Activated CD8-positive, alpha-beta memory T cell treated with anti-CD3 and anti-CD28 coated beads for 48 hours (primary cell): Measurements from ENCODE around the gene MCM3AP.
A peak's percentile ranks its signal among the peaks of the same experiment; 100 is the strongest.

ENCODE experiments used
- DNase-seq, 3 experiments: peaks; one replicate each; pipeline ENCODE4 v3.0.0-alpha.2; 2020; ENCODE audit warnings: low read depth in 2 of 3, low spot score in 2 of 3

Gene MCM3AP

GRCh38 chr21:46274797-46275390, 10.5 kb downstream of the MCM3AP start:
- DNase-seq, result no peak

GRCh38 chr21:46273341-46273740, 12.1 kb downstream of the MCM3AP start:
- no peak for DNase-seq

- no peak for DNase-seq
These were observed 15.9 kb downstream of the MCM3AP start for GRCh38 chr21:46269466-46269865.

GRCh38 chr21:46268371-46268770, 17.0 kb downstream of the MCM3AP start:
- no peak for DNase-seq

GRCh38 chr21:46266946-46267345, 18.5 kb downstream of the MCM3AP start:
- no peak for DNase-seq

GRCh38 chr21:46265736-46266525, 19.5 kb downstream of the MCM3AP start:
- DNase-seq, result no peak

GRCh38 chr21:46264690-46265144, 20.7 kb downstream of the MCM3AP start:
- no peak for DNase-seq

- no peak for DNase-seq
These were observed 21.2 kb downstream of the MCM3AP start for GRCh38 chr21:46264046-46264689.

- no peak for DNase-seq
These were observed 28.9 kb downstream of the MCM3AP start for GRCh38 chr21:46256501-46256994.

- DNase-seq, result no peak
These were observed 29.6 kb downstream of the MCM3AP start for GRCh38 chr21:46255758-46256337.

GRCh38 chr21:46255166-46255565, 30.2 kb downstream of the MCM3AP start:
- no peak for DNase-seq

GRCh38 chr21:46254208-46254975, 31.0 kb downstream of the MCM3AP start:
- DNase-seq, result no peak

- DNase-seq, result peak in 2 of 3 experiments; percentile 9 to 10
These were observed 31.7 kb downstream of the MCM3AP start for GRCh38 chr21:46253610-46254124.

GRCh38 chr21:46252840-46253239, 32.6 kb downstream of the MCM3AP start:
- DNase-seq, result no peak

- no peak for DNase-seq
These were observed 35.2 kb downstream of the MCM3AP start for GRCh38 chr21:46250146-46250725.

- no peak for DNase-seq
These were observed 36.6 kb downstream of the MCM3AP start for GRCh38 chr21:46248827-46249226.

- no peak for DNase-seq
These were observed 37.0 kb downstream of the MCM3AP start for GRCh38 chr21:46248422-46248782.

- no peak for DNase-seq
These were observed 37.6 kb downstream of the MCM3AP start for GRCh38 chr21:46247699-46248421.

- no peak for DNase-seq
These were observed 39.1 kb downstream of the MCM3AP start for GRCh38 chr21:46246345-46246744.
